ENCODE measurements around the gene KCNQ5. TPM values are rescaled to one million over a fixed set of nuclear protein-coding genes. Genes with fewer than 3 reads are reported as not detected.

Gene KCNQ5
- total and polyA plus RNA-seq, 2 donors (not counting 1 experiment from before 2014, with no cell fraction given), result 0.74 to 4.6 TPM

GRCh38 chr6:72946774-72947173 lies 324.9 kb downstream of the KCNQ5 start:
- Histone ChIP-seq H3K9ac (ENCODE audit: insufficient read depth, low read length) (no peak overlapping the region), H3K9me3 (ENCODE audit: control insufficient read depth, insufficient read depth, low read depth, low read length) (no peaks in the 10 kb centered on the region), H3K36me3 (ENCODE audit: control insufficient read depth, insufficient read depth, low read length) (no peaks in the 10 kb centered on the region), H3K4me2 (ENCODE audit: extremely low read depth, insufficient read depth, low read length) (no peak overlapping the region), H2AFZ (ENCODE audit: low read length) (no peak overlapping the region), H3K27me3 (ENCODE audit: control insufficient read depth, insufficient read depth, low read length) (no peaks in the 10 kb centered on the region), H3K4me1 (ENCODE audit: control insufficient read depth, extremely low read depth, insufficient read depth, low read length) (peaks cover 3% of the 10 kb centered on the region), H3K4me3 (replicated peaks in 1 of 4; ENCODE audit: control extremely low read depth in 1 of 4, insufficient read depth in 1 of 4, low read depth in 3 of 4, low read length in 4 of 4) (no peak overlapping the region), H4K20me1 (ENCODE audit: control insufficient read depth, extremely low read depth, insufficient read depth, low read length) (no peaks in the 10 kb centered on the region), H3K79me2 (ENCODE audit: control insufficient read depth, insufficient read depth, low read length) (no peaks in the 10 kb centered on the region), H3K27ac (ENCODE audit: insufficient read depth, low read length) (no peak overlapping the region)
- TF ChIP-seq EZH2 (IDR thresholded peaks at IDR 0.05; ENCODE audit: low read length, missing control alignments), result no peak
- no peak for TF ChIP-seq CTCF (conservative IDR thresholded peaks at IDR 0.05 in 1 of 2, IDR thresholded peaks at IDR 0.05 in 1 of 2; ENCODE audit: low read depth in 1 of 2, low read length in 2 of 2)
- peak; percentile 46 to 86 for DNase-seq (ENCODE audit: low read depth in 2 of 2)

GRCh38 chr6:72947534-72947933 lies 325.7 kb downstream of the KCNQ5 start:
- no peak for TF ChIP-seq EZH2 (IDR thresholded peaks at IDR 0.05; ENCODE audit: low read length, missing control alignments)
- TF ChIP-seq CTCF (conservative IDR thresholded peaks at IDR 0.05 in 1 of 2, IDR thresholded peaks at IDR 0.05 in 1 of 2; ENCODE audit: low read depth in 1 of 2, low read length in 2 of 2), result no peak

GRCh38 chr6:72948153-72948552 lies 326.3 kb downstream of the KCNQ5 start:
- DNase-seq (ENCODE audit: low read depth in 2 of 2), result peak in 1 of 2 donors; percentile 32
- H4K20me1 ChIP-seq (ENCODE audit: control insufficient read depth, extremely low read depth, insufficient read depth, low read length), result no peaks in the 10 kb centered on the region
- no peak overlapping the region for H3K27ac ChIP-seq (ENCODE audit: insufficient read depth, low read length)
- H3K27me3 ChIP-seq (ENCODE audit: control insufficient read depth, insufficient read depth, low read length), result no peaks in the 10 kb centered on the region
- H2AFZ ChIP-seq (ENCODE audit: low read length), result no peak overlapping the region
- no peak for TF ChIP-seq CTCF (conservative IDR thresholded peaks at IDR 0.05 in 1 of 2, IDR thresholded peaks at IDR 0.05 in 1 of 2; ENCODE audit: low read depth in 1 of 2, low read length in 2 of 2)
- TF ChIP-seq EZH2 (IDR thresholded peaks at IDR 0.05; ENCODE audit: low read length, missing control alignments), result no peak
- no peaks in the 10 kb centered on the region for H3K9me3 ChIP-seq (ENCODE audit: control insufficient read depth, insufficient read depth, low read depth, low read length)
- no peak overlapping the region for H3K4me2 ChIP-seq (ENCODE audit: extremely low read depth, insufficient read depth, low read length)
- no peak overlapping the region for H3K9ac ChIP-seq (ENCODE audit: insufficient read depth, low read length)
- H3K4me3 ChIP-seq (replicated peaks in 1 of 4; ENCODE audit: control extremely low read depth in 1 of 4, insufficient read depth in 1 of 4, low read depth in 3 of 4, low read length in 4 of 4), result no peak overlapping the region
- H3K79me2 ChIP-seq (ENCODE audit: control insufficient read depth, insufficient read depth, low read length), result no peaks in the 10 kb centered on the region
- no peaks in the 10 kb centered on the region for H3K36me3 ChIP-seq (ENCODE audit: control insufficient read depth, insufficient read depth, low read length)
- peaks cover 3% of the 10 kb centered on the region for H3K4me1 ChIP-seq (ENCODE audit: control insufficient read depth, extremely low read depth, insufficient read depth, low read length)

More at GRCh38 chr6:72947534-72947933, 325.7 kb downstream of the KCNQ5 start:
- Histone ChIP-seq H3K4me2 (ENCODE audit: extremely low read depth, insufficient read depth, low read length) (no peak overlapping the region), H2AFZ (ENCODE audit: low read length) (no peak overlapping the region), H3K4me3 (replicated peaks in 1 of 4; ENCODE audit: control extremely low read depth in 1 of 4, insufficient read depth in 1 of 4, low read depth in 3 of 4, low read length in 4 of 4) (no peak overlapping the region), H3K4me1 (ENCODE audit: control insufficient read depth, extremely low read depth, insufficient read depth, low read length) (peaks cover 3% of the 10 kb centered on the region), H3K27me3 (ENCODE audit: control insufficient read depth, insufficient read depth, low read length) (no peaks in the 10 kb centered on the region), H3K27ac (ENCODE audit: insufficient read depth, low read length) (no peak overlapping the region), H3K9me3 (ENCODE audit: control insufficient read depth, insufficient read depth, low read depth, low read length) (no peaks in the 10 kb centered on the region), H3K9ac (ENCODE audit: insufficient read depth, low read length) (no peak overlapping the region), H3K36me3 (ENCODE audit: control insufficient read depth, insufficient read depth, low read length) (no peaks in the 10 kb centered on the region), H3K79me2 (ENCODE audit: control insufficient read depth, insufficient read depth, low read length) (no peaks in the 10 kb centered on the region), H4K20me1 (ENCODE audit: control insufficient read depth, extremely low read depth, insufficient read depth, low read length) (no peaks in the 10 kb centered on the region)
- DNase-seq (ENCODE audit: low read depth in 2 of 2), result no peak
